GM18519 (cell line): Measurements from ENCODE around the gene ARHGEF17.

Experiments used
- ATAC-seq: cut with Tn5 transposase; IDR thresholded peaks from one replicate; pipeline ENCODE4 v1.9.1; 2021; ENCODE audit warnings: mild to moderate bottlenecking, moderate library complexity; ENCODE audit not compliant: unreplicated experiment, low FRiP score

The ARHGEF17 gene

DNA sequence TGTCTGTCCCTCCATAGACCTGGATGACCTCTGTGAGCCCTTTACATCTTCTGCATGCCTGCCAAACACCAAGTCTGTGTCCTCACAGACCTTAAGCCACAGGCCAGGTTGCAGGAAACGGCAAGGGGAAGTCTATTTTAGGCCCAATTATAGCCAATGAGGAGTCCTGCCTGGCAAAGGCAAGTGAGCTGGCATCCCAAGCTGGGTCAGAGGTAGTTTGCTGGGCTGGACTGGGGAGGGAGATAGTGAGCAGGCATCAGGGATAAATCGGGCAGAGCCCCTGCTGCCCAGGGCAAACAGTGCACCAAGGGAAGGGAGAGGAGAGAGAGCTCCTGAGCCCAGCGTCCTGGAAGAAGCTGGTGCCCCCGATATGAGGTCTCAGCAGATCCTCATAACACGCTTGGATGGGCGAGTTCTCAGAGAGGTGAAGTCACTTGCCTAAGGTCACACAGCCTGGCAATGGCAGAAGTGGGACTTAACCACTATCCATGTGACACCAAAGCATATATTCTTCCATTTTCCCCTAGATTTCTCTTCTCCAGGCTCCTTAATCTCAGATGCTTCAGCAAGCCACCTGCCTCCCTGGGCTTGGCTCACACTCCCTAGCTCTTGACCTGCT lies 64.4 kb downstream of the ARHGEF17 start:
- no peak for ATAC-seq

GRCh38 chr11:73374151-73374550 lies 66.1 kb downstream of the ARHGEF17 start:
- no peak for ATAC-seq

DNA sequence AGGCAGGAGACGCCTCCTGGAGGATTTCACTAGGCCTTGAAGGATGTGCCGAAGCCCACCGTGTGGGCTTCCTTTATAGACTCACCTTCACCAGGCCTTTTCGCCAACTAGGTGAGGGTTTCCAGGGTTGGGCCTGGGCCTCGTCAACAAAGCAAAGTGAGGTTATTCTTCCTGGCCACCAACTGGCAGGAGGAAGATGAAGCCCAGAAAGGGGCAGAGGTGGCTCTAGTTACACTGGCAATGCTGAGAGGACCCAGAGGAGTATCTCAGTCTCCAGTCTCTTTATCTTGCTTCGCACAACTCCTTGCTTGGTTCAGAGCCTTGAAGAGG lies 67.7 kb downstream of the ARHGEF17 start:
- ATAC-seq, result no peak

DNA sequence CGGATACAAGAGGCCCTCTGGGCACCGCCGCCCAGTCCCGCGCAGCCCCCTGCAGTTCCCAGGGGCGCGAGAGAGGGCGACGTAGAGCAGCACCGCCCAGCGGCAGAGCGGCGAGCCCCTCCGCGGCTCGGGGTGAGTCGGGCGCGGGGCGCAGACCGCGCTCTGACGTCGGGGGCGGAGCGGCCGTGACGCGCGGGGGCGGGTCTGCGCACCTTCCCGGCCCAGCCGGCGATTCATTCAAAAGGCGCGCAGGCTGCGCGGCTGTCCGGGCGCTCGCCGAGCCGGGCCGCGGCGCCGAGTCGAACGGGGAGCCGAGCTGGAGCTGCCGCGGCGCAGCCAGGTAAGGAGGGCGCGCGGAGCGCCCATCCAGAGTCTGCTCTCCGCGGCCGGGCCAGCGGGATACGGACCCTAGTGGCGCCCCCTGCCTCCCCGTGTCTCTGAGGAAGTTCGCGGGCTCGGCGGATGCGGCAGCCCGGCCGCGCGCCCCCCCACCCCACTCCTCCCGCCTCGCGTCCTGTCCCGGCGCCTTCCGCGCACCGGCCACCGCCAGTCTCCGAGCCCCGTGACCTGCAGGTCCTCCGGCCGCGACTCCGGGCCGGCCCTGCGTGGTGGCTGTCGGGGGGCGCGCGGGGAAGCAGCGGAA lies 68.2 kb downstream of the ARHGEF17 start, which contains the start of gene RELT:
Gene RELT, plus strand, starts transcription at position 240 of the 643 bp plus-strand sequence. CDS start 12,738 bp downstream, outside the sequence.
- ATAC-seq, result peak; percentile 40

- ATAC-seq, result peak; percentile 1
Observed at GRCh38 chr11:73376803-73377629, 68.9 kb downstream of the ARHGEF17 start.

GRCh38 chr11:73379189-73379880 lies 71.3 kb downstream of the ARHGEF17 start:
- ATAC-seq, result no peak

DNA sequence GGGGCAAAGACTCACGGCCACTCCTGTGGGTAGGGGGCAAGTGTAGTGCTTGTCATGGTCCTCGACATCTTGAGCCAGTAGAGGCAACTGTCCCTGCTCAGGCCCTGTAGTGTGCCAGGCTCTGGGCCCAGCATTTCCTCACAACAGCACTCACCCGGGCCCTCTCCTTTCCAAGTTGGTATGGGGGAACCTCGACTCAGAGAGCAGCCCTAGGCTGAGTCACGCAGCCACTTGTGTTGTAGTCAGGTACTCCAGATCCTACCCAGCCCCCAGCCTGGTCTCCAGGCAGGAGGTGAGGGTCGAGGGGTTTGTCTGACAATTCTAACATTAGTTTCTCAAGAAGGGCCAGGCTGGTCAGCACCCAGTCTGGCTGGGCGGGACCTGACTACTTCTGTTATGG lies 72.3 kb downstream of the ARHGEF17 start:
- ATAC-seq, result no peak

DNA sequence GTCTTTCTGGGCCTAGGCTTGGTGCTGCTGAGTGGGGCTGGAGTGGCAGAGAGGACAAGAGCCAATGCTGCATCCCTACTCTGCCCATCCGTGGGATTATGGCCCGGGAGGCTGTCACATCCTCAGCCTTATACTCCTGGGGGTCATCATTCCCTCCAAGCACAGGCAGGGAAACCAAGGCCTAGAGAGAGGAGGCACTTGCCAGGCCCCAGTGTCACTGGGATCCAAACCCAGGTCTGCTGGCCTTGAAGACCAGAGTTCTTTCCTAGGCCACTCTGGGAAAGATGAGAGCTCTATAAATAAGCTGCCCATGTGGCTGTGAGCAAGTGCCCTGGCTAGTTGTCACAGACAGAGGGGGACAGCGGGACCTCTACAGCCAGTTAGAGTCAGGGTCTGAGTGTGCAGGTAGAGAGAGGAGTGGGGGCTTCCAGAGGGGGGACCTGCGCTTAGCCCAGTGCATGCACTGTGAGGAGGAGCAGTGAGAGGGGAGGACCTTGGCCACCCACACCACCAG lies 72.9 kb downstream of the ARHGEF17 start:
- ATAC-seq, result no peak

DNA sequence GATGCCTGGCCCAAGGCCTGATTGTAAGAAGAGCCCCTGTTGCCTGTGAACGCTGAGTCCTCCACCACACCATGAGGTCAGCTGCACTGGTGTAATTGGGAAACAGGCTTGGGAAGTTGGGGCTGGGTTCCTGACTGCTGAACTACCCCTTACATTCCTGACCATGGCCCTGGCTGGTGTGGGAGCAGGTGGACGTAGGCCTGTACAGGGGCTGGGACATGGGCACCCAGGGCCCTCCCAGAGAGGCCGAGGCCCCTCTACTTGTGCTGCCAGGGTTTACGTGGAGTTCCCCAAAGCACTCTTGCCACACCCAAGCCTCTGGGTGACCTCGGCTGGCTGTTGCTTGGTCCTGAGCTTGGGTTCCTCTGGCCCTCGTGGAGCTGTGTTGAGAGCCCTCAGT lies 73.5 kb downstream of the ARHGEF17 start:
- no peak for ATAC-seq

- no peak for ATAC-seq
Observed at GRCh38 chr11:73382183-73382582, 74.1 kb downstream of the ARHGEF17 start.

GRCh38 chr11:73382747-73383146 lies 74.7 kb downstream of the ARHGEF17 start:
- no peak for ATAC-seq

DNA sequence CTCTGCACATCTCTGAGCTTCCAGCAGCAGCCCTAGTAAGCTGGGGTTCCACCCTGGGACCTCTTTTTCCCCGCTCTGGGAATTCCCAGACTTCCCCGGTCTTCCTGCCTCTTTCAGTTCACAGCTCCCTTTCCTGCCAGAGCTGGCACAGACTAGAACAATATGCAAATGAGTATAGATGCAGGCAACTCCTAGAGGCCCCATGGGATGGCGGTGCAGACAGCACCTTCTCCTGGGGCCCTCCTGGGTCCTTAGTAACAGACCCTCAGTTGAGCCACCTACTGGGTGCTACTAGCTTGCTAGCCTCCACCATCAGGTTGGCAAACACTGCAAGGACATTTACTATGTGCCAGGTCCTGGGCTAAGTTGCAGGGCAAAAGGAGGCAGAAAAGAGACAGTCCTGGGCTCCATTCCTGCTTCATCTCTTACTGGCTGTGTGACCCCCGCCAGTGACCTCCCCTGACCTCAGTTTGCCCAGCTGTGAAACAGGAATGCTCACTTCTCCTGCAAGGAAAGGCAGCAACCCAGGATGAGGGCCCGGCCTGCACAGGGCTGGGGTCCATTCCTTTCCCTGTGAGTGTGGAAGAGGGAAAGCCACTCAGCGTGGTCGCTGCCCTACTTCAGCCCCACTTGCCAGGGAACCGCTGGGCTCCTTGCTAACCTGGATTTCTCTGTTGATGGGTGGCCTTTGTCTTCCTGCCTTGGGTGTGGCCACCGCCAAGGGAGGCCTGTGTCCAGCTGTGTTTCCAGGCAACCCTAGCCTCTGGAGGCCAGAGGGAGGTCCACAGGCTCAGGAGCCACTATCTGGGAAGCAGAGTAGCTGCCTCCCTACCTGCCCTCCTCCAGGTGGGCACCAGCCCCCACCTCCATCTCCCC lies 75.4 kb downstream of the ARHGEF17 start:
- no peak for ATAC-seq

DNA sequence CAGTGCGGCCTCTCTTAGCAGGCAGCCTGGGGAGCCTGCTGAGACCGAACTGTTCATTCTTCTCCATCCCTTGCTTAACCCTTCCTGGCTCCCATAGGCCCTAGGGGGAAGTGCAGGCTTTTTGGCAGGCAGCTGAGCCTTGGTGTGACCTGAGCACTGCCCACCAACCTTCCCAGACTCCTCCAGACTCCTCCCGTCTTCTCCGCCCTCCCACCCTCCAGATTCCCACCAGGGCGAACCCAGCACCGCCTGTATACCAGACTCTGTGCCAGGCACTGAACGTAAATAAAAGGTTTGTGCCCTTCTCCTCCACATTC lies 76.0 kb downstream of the ARHGEF17 start:
- no peak for ATAC-seq

DNA sequence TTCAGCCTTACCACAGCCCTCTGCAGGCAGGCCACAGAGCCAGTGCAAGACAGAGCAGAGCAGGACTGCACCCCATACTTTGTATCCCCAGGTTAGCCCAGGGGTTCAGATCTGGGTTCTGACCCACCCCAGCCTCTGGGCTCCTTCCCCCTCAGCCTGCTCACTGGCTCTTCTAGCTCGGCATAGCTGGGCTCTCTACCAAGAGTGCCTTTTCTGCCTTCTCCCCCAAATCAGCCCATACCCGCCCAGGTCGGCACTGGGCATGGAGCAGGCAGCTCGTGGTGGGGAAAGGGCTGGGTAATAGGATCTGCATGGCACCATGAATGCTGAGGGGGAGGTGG lies 76.4 kb downstream of the ARHGEF17 start:
- no peak for ATAC-seq

DNA sequence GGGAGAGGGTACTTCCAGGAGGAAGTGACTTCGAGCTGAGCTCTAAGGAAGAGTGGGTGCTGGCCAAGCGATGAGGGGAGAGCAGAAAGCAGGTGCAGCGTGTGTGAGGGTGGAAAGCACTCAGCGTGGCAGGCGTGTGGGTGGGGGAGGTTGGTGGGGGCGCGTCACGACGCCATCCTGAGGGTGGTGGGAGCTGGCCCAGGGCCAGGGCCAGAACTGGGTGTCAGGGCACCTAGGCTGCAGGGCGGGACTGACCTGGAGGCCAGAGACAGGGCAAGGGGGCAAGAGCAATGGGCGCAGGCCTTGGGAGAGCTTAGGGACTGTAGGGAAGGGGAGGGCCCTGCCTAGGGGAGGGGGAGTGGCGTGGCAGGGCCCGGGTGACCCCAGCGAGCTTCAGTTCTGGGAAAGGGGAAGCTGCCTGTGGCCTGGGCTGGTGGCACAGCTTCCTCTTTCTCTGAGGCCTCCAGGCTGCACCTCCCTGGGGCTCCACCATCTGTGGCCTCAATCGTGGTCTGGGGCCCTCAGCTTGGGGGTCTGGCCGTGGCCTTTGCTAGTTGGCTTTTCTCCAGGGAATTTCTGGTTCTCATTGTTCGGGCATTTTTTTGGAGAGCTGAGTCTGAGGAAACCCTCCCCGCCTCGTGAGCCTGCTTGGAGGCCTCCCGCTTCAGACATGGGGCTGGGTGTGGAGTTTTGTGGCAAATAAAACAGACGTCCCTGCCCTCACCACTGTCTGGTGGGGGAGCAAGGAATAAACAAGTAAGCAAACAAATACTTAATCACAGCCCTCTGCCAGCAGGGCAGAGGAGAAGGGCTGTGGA lies 77.0 kb downstream of the ARHGEF17 start:
- ATAC-seq, result no peak

DNA sequence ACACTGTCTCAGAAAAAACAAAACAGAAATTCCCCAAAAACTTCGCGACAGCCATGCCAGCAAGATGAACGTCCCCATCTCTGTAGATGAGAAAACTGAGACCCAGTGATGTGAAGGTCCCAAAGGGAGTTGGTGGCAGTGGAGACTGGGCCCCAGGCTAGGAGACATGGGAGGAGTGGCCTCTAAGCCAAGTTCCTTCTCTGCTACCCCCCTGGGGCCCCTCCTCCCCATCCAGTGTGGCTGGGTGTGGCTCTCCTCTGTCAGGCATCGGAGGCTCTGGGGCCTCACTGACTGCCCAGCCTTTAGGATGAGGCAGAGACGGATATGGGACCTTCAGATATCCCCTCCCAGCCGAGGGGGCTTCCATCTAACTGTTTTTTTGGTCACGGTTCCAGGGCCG lies 77.9 kb downstream of the ARHGEF17 start:
- no peak for ATAC-seq

DNA sequence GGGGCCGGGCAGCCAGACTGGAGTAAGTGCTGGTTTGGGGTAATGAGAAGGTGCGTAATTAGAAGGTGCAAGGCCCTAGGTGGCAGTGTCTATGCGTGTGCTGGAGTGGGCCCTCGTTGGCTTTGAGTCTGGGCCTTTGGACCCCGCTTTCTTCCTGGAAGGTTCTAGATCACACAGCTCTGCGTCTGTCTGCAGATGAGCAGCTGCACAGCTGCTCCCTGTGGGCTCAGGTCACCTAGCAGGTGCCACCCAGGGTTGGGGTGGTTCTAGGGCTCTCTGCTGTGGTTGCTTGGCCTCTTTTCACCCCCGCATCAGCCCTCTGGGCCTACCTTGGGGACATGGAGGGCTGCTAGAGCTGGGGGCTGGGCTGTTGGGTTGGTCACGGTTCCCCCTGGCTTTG lies 78.5 kb downstream of the ARHGEF17 start:
- no peak for ATAC-seq

DNA sequence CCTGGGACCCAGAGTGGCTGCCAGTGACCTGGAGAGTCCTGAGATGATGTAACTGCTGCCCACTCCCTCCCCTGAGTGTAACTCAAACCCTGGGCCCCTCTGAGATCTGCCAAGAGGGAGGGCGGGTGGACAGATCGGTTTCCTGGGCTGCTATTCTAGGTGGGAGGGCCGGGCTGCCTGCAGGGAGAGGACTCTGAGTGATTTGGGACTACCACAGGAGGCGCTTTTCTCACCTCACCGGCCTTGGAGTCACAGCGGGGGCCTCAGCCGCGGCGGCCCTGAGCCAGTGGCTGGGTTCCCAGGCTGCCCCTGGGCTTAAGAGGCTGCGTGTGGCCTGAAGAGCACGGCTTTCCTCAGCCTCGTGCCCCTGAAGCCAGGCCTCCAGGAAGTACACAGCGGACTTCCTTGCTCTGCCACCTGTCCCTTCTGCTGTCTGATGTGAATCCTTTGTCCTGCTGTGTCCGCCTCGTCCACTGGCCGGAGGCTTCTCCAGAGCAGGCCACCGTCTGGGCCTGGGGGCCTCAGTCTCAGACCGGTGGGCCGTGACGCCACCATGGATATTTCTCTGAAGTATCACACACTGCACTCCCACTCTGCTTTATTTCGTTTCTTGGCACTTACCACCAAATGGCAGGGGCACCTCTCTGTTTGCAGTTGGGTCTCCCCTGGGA lies 79.7 kb downstream of the ARHGEF17 start:
- no peak for ATAC-seq
